ENCODE measurements around the gene PAQR7. TPM values are rescaled to one million over a fixed set of nuclear protein-coding genes. Genes with fewer than 3 reads are reported as not detected.

The PAQR7 gene
- total RNA-seq, 1 experiment from 2014 or later: 6.7 TPM

DNA sequence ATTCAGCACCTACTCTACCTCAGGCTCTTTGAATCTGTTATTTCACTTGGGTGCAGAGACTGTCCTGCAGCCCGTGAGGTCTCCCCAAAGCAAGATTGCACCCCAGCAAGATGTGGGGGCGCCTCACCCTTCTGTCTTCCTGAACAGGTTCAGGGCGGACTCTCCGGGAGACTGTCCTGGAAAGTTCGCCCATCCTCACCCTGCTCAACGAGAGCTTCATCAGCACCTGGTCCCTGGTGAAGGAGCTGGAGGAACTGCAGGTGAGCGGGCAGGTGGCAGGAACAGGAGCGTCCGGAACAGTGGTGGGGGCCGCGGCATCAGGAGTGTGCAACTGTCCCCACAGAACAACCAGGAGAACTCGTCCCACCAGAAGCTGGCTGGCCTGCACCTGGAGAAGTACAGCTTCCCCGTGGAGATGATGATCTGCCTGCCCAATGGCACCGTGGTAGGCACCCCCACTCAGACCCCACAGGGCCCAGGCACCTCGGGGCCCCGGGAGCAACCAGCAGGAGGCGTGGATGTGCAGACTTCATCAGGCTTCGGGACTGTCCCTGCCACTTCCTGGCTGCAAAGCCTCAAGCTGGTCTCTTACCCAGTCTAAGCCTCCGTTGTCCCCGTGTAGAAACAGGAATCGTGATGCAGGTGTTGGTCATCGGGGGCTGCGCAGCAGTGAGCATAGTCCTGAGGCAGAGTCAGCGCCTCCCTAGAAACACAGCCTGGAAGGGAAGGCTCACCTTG is 61.6 kb downstream of the PAQR7 start:
- DNase-seq (ENCODE audit: low spot score) (no peak), ATAC-seq (no peak)
- ChIA-PET POLR2A (no interaction called here), CTCF (interaction anchor here (1.0 kb wide), 1 partner anchor 238 kb away, joined by 4 read pairs; no protein-coding TSS in a partner anchor)
- TF ChIP-seq, protein P1, sequence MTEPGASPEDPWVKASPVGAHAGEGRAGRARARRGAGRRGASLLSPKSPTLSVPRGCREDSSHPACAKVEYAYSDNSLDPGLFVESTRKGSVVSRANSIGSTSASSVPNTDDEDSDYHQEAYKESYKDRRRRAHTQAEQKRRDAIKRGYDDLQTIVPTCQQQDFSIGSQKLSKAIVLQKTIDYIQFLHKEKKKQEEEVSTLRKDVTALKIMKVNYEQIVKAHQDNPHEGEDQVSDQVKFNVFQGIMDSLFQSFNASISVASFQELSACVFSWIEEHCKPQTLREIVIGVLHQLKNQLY (CRISPR knock-in tag; IDR thresholded peaks at IDR 0.05): no peak
- TF ChIP-seq RELA (CRISPR knock-in tag; IDR thresholded peaks at IDR 0.05; ENCODE audit: borderline replicate concordance) (no peak), JAZF1 (CRISPR knock-in tag; IDR thresholded peaks at IDR 0.05) (no peak)
- TF ChIP-seq, protein P2, sequence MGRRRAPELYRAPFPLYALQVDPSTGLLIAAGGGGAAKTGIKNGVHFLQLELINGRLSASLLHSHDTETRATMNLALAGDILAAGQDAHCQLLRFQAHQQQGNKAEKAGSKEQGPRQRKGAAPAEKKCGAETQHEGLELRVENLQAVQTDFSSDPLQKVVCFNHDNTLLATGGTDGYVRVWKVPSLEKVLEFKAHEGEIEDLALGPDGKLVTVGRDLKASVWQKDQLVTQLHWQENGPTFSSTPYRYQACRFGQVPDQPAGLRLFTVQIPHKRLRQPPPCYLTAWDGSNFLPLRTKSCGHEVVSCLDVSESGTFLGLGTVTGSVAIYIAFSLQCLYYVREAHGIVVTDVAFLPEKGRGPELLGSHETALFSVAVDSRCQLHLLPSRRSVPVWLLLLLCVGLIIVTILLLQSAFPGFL (CRISPR knock-in tag; IDR thresholded peaks at IDR 0.05; ENCODE audit: borderline replicate concordance): no peak
- H3K9me3 Mint-ChIP-seq: no peaks in the 10 kb centered on the region
- peaks cover 13% of the 10 kb centered on the region; the same call in 1 of the 2 replicates for H3K36me3 Mint-ChIP-seq
- H3K4me1 Mint-ChIP-seq: peaks cover 18% of the 10 kb centered on the region
- H3K4me3 Mint-ChIP-seq: no peak overlapping the region
- no peaks in the 10 kb centered on the region for H3K27me3 Mint-ChIP-seq (ENCODE audit: low read depth)
- no peak overlapping the region for H3K27ac Mint-ChIP-seq

DNA sequence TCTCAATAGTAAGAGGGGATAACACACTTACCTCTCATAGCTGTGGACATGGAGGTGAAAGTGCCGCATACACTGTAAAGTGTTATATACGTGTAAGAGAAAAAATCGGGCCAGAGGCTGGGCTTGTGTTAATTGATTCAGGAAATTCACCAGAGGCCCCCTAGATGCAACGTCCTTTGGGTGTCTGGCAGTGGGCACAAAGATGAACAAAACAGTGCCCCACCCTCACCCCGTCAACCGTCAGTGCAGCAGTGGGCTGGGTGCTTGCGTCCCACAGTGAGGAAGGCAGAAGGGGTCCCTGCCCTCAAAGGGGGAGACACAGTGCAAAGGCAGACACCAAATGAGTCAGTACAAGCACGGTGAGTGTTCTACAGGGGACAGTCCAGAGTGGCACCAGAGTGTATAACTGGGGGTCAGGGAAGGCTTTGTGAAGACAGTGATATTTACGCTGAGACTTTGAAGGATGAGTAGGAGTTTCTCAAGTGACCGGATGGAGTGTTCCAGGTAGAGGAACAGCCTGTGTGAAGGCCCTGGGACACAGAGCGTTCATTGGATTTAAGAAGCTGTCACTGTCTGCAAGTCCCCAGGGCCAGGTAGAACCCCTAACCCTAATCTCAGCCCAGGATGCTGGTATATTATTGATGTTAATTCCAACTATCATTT is 62.3 kb downstream of the PAQR7 start:
- POLR2A ChIA-PET: no interaction called here
- H3K9me3 Mint-ChIP-seq: no peaks in the 10 kb centered on the region
- H3K4me1 Mint-ChIP-seq: peaks cover 11% of the 10 kb centered on the region
- H3K36me3 Mint-ChIP-seq: peaks cover 14% of the 10 kb centered on the region; the same call in 1 of the 2 replicates
- ATAC-seq (no peak), DNase-seq (ENCODE audit: low spot score) (no peak)
- H3K4me3 Mint-ChIP-seq: no peak overlapping the region
- no peaks in the 10 kb centered on the region for H3K27me3 Mint-ChIP-seq (ENCODE audit: low read depth)
- no peak overlapping the region for H3K27ac Mint-ChIP-seq
- TF ChIP-seq, protein P3, sequence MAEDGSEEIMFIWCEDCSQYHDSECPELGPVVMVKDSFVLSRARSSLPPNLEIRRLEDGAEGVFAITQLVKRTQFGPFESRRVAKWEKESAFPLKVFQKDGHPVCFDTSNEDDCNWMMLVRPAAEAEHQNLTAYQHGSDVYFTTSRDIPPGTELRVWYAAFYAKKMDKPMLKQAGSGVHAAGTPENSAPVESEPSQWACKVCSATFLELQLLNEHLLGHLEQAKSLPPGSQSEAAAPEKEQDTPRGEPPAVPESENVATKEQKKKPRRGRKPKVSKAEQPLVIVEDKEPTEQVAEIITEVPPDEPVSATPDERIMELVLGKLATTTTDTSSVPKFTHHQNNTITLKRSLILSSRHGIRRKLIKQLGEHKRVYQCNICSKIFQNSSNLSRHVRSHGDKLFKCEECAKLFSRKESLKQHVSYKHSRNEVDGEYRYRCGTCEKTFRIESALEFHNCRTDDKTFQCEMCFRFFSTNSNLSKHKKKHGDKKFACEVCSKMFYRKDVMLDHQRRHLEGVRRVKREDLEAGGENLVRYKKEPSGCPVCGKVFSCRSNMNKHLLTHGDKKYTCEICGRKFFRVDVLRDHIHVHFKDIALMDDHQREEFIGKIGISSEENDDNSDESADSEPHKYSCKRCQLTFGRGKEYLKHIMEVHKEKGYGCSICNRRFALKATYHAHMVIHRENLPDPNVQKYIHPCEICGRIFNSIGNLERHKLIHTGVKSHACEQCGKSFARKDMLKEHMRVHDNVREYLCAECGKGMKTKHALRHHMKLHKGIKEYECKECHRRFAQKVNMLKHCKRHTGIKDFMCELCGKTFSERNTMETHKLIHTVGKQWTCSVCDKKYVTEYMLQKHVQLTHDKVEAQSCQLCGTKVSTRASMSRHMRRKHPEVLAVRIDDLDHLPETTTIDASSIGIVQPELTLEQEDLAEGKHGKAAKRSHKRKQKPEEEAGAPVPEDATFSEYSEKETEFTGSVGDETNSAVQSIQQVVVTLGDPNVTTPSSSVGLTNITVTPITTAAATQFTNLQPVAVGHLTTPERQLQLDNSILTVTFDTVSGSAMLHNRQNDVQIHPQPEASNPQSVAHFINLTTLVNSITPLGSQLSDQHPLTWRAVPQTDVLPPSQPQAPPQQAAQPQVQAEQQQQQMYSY (CRISPR knock-in tag; IDR thresholded peaks at IDR 0.05): no peak
- TF ChIP-seq, protein P4, sequence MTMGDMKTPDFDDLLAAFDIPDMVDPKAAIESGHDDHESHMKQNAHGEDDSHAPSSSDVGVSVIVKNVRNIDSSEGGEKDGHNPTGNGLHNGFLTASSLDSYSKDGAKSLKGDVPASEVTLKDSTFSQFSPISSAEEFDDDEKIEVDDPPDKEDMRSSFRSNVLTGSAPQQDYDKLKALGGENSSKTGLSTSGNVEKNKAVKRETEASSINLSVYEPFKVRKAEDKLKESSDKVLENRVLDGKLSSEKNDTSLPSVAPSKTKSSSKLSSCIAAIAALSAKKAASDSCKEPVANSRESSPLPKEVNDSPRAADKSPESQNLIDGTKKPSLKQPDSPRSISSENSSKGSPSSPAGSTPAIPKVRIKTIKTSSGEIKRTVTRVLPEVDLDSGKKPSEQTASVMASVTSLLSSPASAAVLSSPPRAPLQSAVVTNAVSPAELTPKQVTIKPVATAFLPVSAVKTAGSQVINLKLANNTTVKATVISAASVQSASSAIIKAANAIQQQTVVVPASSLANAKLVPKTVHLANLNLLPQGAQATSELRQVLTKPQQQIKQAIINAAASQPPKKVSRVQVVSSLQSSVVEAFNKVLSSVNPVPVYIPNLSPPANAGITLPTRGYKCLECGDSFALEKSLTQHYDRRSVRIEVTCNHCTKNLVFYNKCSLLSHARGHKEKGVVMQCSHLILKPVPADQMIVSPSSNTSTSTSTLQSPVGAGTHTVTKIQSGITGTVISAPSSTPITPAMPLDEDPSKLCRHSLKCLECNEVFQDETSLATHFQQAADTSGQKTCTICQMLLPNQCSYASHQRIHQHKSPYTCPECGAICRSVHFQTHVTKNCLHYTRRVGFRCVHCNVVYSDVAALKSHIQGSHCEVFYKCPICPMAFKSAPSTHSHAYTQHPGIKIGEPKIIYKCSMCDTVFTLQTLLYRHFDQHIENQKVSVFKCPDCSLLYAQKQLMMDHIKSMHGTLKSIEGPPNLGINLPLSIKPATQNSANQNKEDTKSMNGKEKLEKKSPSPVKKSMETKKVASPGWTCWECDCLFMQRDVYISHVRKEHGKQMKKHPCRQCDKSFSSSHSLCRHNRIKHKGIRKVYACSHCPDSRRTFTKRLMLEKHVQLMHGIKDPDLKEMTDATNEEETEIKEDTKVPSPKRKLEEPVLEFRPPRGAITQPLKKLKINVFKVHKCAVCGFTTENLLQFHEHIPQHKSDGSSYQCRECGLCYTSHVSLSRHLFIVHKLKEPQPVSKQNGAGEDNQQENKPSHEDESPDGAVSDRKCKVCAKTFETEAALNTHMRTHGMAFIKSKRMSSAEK (CRISPR knock-in tag; IDR thresholded peaks at IDR 0.05; ENCODE audit: borderline replicate concordance): no peak
- TF ChIP-seq NFYB (CRISPR knock-in tag; conservative IDR thresholded peaks at IDR 0.05; ENCODE audit: low read depth) (no peak), HMGA2 (CRISPR knock-in tag; IDR thresholded peaks at IDR 0.05) (no peak), NR1H2 (CRISPR knock-in tag; IDR thresholded peaks at IDR 0.05) (no peak)
- TF ChIP-seq, protein P5, sequence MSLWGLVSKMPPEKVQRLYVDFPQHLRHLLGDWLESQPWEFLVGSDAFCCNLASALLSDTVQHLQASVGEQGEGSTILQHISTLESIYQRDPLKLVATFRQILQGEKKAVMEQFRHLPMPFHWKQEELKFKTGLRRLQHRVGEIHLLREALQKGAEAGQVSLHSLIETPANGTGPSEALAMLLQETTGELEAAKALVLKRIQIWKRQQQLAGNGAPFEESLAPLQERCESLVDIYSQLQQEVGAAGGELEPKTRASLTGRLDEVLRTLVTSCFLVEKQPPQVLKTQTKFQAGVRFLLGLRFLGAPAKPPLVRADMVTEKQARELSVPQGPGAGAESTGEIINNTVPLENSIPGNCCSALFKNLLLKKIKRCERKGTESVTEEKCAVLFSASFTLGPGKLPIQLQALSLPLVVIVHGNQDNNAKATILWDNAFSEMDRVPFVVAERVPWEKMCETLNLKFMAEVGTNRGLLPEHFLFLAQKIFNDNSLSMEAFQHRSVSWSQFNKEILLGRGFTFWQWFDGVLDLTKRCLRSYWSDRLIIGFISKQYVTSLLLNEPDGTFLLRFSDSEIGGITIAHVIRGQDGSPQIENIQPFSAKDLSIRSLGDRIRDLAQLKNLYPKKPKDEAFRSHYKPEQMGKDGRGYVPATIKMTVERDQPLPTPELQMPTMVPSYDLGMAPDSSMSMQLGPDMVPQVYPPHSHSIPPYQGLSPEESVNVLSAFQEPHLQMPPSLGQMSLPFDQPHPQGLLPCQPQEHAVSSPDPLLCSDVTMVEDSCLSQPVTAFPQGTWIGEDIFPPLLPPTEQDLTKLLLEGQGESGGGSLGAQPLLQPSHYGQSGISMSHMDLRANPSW (CRISPR knock-in tag; conservative IDR thresholded peaks at IDR 0.05; ENCODE audit: low read depth): no peak
- CTCF ChIA-PET: interaction anchor here (1.0 kb wide), 1 partner anchor 238 kb away, joined by 4 read pairs; no protein-coding TSS in a partner anchor

Small RNA genes within 50 kb of the gene (microRNA-seq; reads per million reads assigned to microRNA genes)
- gene MIR3917 (ENCODE audit: borderline number of aligned reads): 1.4 reads per million

Other genes starting within 250 kb of the PAQR7 start
- 80.2 to 99.6 TPM (median 96.0 TPM) in 3 replicates for gene SELENON, start 75.5 kb downstream of the PAQR7 start, total RNA-seq (2021)
- 28.9 to 32.2 TPM (median 30.5 TPM) in 3 replicates for gene MTFR1L, start 55.8 kb downstream of the PAQR7 start, total RNA-seq (2021)
- gene AUNIP, start 16.3 kb downstream of the PAQR7 start, total RNA-seq (2021): 14.2 to 16.1 TPM (median 15.1 TPM) in 3 replicates
- 418 to 483 TPM (median 458 TPM) in 3 replicates for gene STMN1, start 30.7 kb upstream of the PAQR7 start, total RNA-seq (2021)
- gene PAFAH2, start 122.4 kb upstream of the PAQR7 start, total RNA-seq (2021): 9.4 to 11.8 TPM (median 11.5 TPM) in 3 replicates
- gene EXTL1, start 146.1 kb upstream of the PAQR7 start, total RNA-seq (2021): 1.3 to 2.1 TPM (median 1.9 TPM) in 3 replicates
- gene SLC30A2, start 170.4 kb upstream of the PAQR7 start, total RNA-seq (2021): 0.15 to 0.41 TPM (median 0.41 TPM) in 3 replicates
- gene TRIM63, start 191.9 kb upstream of the PAQR7 start, total RNA-seq (2021): not detected in 3 replicates
- gene PDIK1L, start 236.1 kb upstream of the PAQR7 start, total RNA-seq (2021): 4.0 to 5.5 TPM (median 4.3 TPM) in 3 replicates

Measured in WTC11 (cell line).